Psoas muscle (tissue), 8 donors: Measurements from ENCODE around the gene ACBD4. TPM values are rescaled to one million over a fixed set of nuclear protein-coding genes. Genes with fewer than 3 reads are reported as not detected.
A peak's percentile ranks its signal among the peaks of the same experiment; 100 is the strongest.

Source experiments
- ATAC-seq, 4 donors: fragments of 200-7000 bp; cut with Tn5 transposase; one replicate each; pipeline ENCODE4 v1.9.1; 2020; ENCODE audit warnings: moderate library complexity in 3 of 4, mild to moderate bottlenecking in 2 of 4
- DNase-seq, 2 donors: peaks; one replicate each; pipeline ENCODE4 v3.0.0-alpha.2; 2020
- H3K27ac ChIP-seq: fragments of 200-600 bp; one replicate; pipeline ENCODE4 v1.8.0; 2022
- H3K27me3 ChIP-seq, 3 donors: fragments of 200-600 bp in 1 of 3; one replicate each; pipeline versions ENCODE4 v1.6.1 to v1.8.0; 2013 to 2022; ENCODE audit warnings: low read length in 2 of 3, mild to moderate bottlenecking in 2 of 3, moderate library complexity in 1 of 3; ENCODE audit not compliant: insufficient read depth in 3 of 3
- H3K36me3 ChIP-seq, 2 donors: fragments of 200-600 bp in 1 of 2; one replicate each; pipeline versions ENCODE4 v1.6.1 to v1.8.0; 2013 to 2022; ENCODE audit warnings: low read depth in 1 of 2, mild to moderate bottlenecking in 1 of 2, moderate library complexity in 1 of 2; ENCODE audit not compliant: insufficient read depth in 1 of 2
- H3K4me1 ChIP-seq: fragments of 200-600 bp; one replicate; pipeline ENCODE4 v1.8.0; 2022
- H3K4me3 ChIP-seq: fragments of 200-600 bp; one replicate; pipeline ENCODE4 v1.8.0; 2022; ENCODE audit warnings: mild to moderate bottlenecking
- H3K9me3 ChIP-seq: fragments of 200-600 bp; one replicate; pipeline ENCODE4 v1.8.0; 2022
- CTCF ChIP-seq: fragments of 200-600 bp; IDR thresholded peaks from one replicate; pipeline ENCODE4 v1.8.0; 2022; ENCODE audit warnings: antibody characterized with exemption
- WGBS, 3 donors: extraction: QIAGEN DNeasy Blood & Tissue Kit; methylation state at CpG; one replicate each; pipeline versions ENCODE4 v1.1.6 to v1.1.7; 2013; 5-methylcytosine and 5-hydroxymethylcytosine counted together
- intact Hi-C, 2 donors: fragments of 100-400 bp; cut with DNase I; formaldehyde crosslinking; loops; one replicate each; pipeline versions ENCODE4 v1.11.0 to v1.14.2; 2022
- polyA plus RNA-seq, 3 donors: library from polyadenylated mRNA; stranded (reverse); fragments of 200-250 nt; gene quantifications; one replicate each; pipeline ENCODE4 v1.2.3, GENCODE V29; 2013
- total RNA-seq, 4 donors: library from RNA; stranded (reverse); fragmentation: NEBNext Ultra II Directional in 2 of 4; extraction: Animal tissue kit (Norgen Biotek cat#: 25700) in 2 of 4; gene quantifications; one replicate each; pipeline versions ENCODE4 v1.2.1 to v1.2.4, GENCODE V29; 2021 to 2023
- donor health status: healthy with polysubstance abuse.
- donor health status: DM: no; HTN: no; CAD: no; lungs with moderate emphysema.
- donor health status: Bipolar disorder and iron deficiency.
- donor health status: healthy.
- donor health status: DM: yes; HTN: yes; CAD: no.
- donor health status: DM: no; HTN: no; CAD: no.
- donor health status: DM: no; HTN: no; CAD: no.
- donor health status: DM: yes; HTN: yes; CAD: no.

The ACBD4 gene
- total and polyA plus RNA-seq, 7 donors = 2.7 to 8.2 (median 4.4) TPM

- H3K36me3 ChIP-seq = peaks cover 19 to 90% of the 10 kb centered on the region in 2 donors
- WGBS, 3 donors = 18 to 25% (median 21%) methylated on average over 6 of the region's 6 CpGs
- H3K9me3 ChIP-seq = no peaks in the 10 kb centered on the region
- ATAC-seq = peak; percentile 89 to 94 (median 92)
- peak overlapping the region; percentile 21 for H3K4me3 ChIP-seq
- H3K4me1 ChIP-seq = peaks cover 60% of the 10 kb centered on the region
- peak; percentile 89 to 95 for DNase-seq
- intact Hi-C loops = no loop called here
- H3K27me3 ChIP-seq = no peaks in the 10 kb centered on the region
- H3K27ac ChIP-seq = peak overlapping the region; percentile 96
- TF ChIP-seq CTCF = no peak
Measured at GRCh38 chr17:45092911-45093430, 42.5 kb upstream of the ACBD4 start.

GRCh38 chr17:45093444-45094110, 41.9 kb upstream of the ACBD4 start:
- H3K27ac ChIP-seq = peak overlapping the region; percentile 96
- no peak for TF ChIP-seq CTCF
- intact Hi-C loops = no loop called here
- H3K4me1 ChIP-seq = peaks cover 58% of the 10 kb centered on the region
- 21 to 36% (median 32%) methylated on average over 13 of the region's 13 CpGs for WGBS, 3 donors
- peak overlapping the region; percentile 21 for H3K4me3 ChIP-seq
- peaks cover 21 to 90% of the 10 kb centered on the region in 2 donors for H3K36me3 ChIP-seq
- H3K27me3 ChIP-seq = no peaks in the 10 kb centered on the region
- no peaks in the 10 kb centered on the region for H3K9me3 ChIP-seq
- DNase-seq (peak; percentile 54 to 80), ATAC-seq (peak; percentile 49 to 73 (median 60))

GRCh38 chr17:45096141-45096540, 39.3 kb upstream of the ACBD4 start:
- H3K27me3 ChIP-seq = no peaks in the 10 kb centered on the region
- peak overlapping the region; percentile 61 for H3K27ac ChIP-seq
- peaks cover 53% of the 10 kb centered on the region for H3K4me1 ChIP-seq
- TF ChIP-seq CTCF = peak; percentile 43
- H3K4me3 ChIP-seq = no peak overlapping the region
- H3K36me3 ChIP-seq = peaks cover 19 to 88% of the 10 kb centered on the region in 2 donors
- no peak for DNase-seq
- 68 to 81% (median 70%) methylated on average over 3 of the region's 3 CpGs for WGBS, 3 donors
- ATAC-seq = no peak
- intact Hi-C loops = loop anchor here (2.0 to 5.0 kb wide), 4 partner anchors 34 to 44 kb away; partner anchors contain the start of genes DCAKD (in 1 of the 2), NMT1 (in 1 of the 2) and PLCD3 (in 1 of the 2)
- no peaks in the 10 kb centered on the region for H3K9me3 ChIP-seq

GRCh38 chr17:45096926-45097325, 38.6 kb upstream of the ACBD4 start:
- no peak for TF ChIP-seq CTCF
- intact Hi-C loops = loop anchor here (2.0 to 5.0 kb wide), 4 partner anchors 34 to 45 kb away; partner anchors contain the start of genes DCAKD (in 1 of the 2), NMT1 (in 1 of the 2) and PLCD3 (in 1 of the 2)
- no peak for DNase-seq
- Histone ChIP-seq H3K36me3 (peaks cover 19 to 88% of the 10 kb centered on the region in 2 donors), H3K27me3 (no peaks in the 10 kb centered on the region), H3K27ac (peak overlapping the region; percentile 61), H3K4me3 (no peak overlapping the region), H3K4me1 (peaks cover 45% of the 10 kb centered on the region), H3K9me3 (no peaks in the 10 kb centered on the region)
- ATAC-seq = no peak
- WGBS, 3 donors = 84 to 92% (median 85%) methylated on average over 11 of the region's 11 CpGs
